Breast epithelium (tissue), 4 donors: ENCODE results near the gene SNX20. TPM values are rescaled to one million over a fixed set of nuclear protein-coding genes. Genes with fewer than 3 reads are reported as not detected.
A peak's percentile ranks its signal among the peaks of the same experiment; 100 is the strongest.

ENCODE experiments used
- DNase-seq, 2 donors: peaks; one replicate each; pipeline ENCODE4 v3.0.0-alpha.2; 2019; ENCODE audit warnings: low spot score in 2 of 2
- H3K27ac ChIP-seq, 2 donors: fragments of 200-600 bp; sonication (generic) in 1 of 2; one replicate each; pipeline ENCODE4 v1.5.1; 2016 to 2019; ENCODE audit warnings: mild to moderate bottlenecking in 1 of 2
- H3K27me3 ChIP-seq, 2 donors: fragments of 200-600 bp; sonication (generic) in 1 of 2; one replicate each; pipeline versions ENCODE4 v1.5.1 to v1.6.0; 2017 to 2019; ENCODE audit warnings: control low read depth in 1 of 2, mild to moderate bottlenecking in 1 of 2
- H3K36me3 ChIP-seq: fragments of 200-600 bp; one replicate; pipeline ENCODE4 v1.5.1; 2019
- H3K4me1 ChIP-seq, 2 donors: fragments of 200-600 bp; sonication (generic); one replicate each; pipeline ENCODE4 v1.5.1; 2016 to 2019; ENCODE audit warnings: control low read depth in 1 of 2
- H3K4me3 ChIP-seq, 3 donors: fragments of 200-600 bp; sonication (generic); 1 replicate in 2 of 3; 2 replicates in 1 of 3; pipeline ENCODE4 v1.5.1; 2016 to 2019; ENCODE audit warnings: mild to moderate bottlenecking in 3 of 3, moderate library complexity in 2 of 3
- H3K9me3 ChIP-seq, 2 donors: fragments of 200-600 bp; sonication (generic) in 1 of 2; one replicate each; pipeline ENCODE4 v1.5.1; 2016 to 2019; ENCODE audit warnings: control low read depth in 1 of 2
- CTCF ChIP-seq, 3 donors: fragments of 450-650 bp; IDR thresholded peaks; one replicate each; pipeline ENCODE4 v1.5.1; 2016 to 2017; ENCODE audit warnings: antibody characterized with exemption in 3 of 3, mild to moderate bottlenecking in 3 of 3, moderate library complexity in 3 of 3
- POLR2A ChIP-seq: fragments of 450-650 bp; IDR thresholded peaks from one replicate; pipeline ENCODE4 v1.6.1; 2016; ENCODE audit warnings: antibody characterized with exemption, mild to moderate bottlenecking, moderate library complexity
- POLR2AphosphoS5 ChIP-seq, 3 donors: sonication (generic); formaldehyde crosslinking; IDR thresholded peaks; one replicate each; pipeline ENCODE4 v1.6.1; 2017; ENCODE audit warnings: antibody characterized with exemption in 3 of 3
- intact Hi-C: fragments of 100-400 bp; cut with DNase I; formaldehyde crosslinking; loops from one replicate; pipeline ENCODE4 v1.15.1; 2023; ENCODE audit warnings: low total_unique reads
- total RNA-seq, 3 donors: library from RNA; depleted of rRNA; stranded (reverse); fragments of >200 nt; gene quantifications; one replicate each; pipeline ENCODE4 v1.1.0, GENCODE V29; 2016

The SNX20 gene
- total RNA-seq, 3 donors from 2014 or later, result 1.3 to 2.9 (median 2.7) TPM

- no peak for TF ChIP-seq POLR2AphosphoS5 (IDR thresholded peaks at IDR 0.05)
- no peak for TF ChIP-seq POLR2A
- no peak for TF ChIP-seq CTCF (IDR thresholded peaks at IDR 0.05)
- DNase-seq, result no peak
- Histone ChIP-seq H3K27ac (no peak overlapping the region), H3K27me3 (no peaks in the 10 kb centered on the region), H3K9me3 (no peaks in the 10 kb centered on the region), H3K4me1 (no peaks in the 10 kb centered on the region), H3K4me3 (no peak overlapping the region), H3K36me3 (no peaks in the 10 kb centered on the region)
- intact Hi-C loops, result no loop called here
Measured at GRCh38 chr16:50679266-50679665, 1.8 kb downstream of the SNX20 start.

DNA sequence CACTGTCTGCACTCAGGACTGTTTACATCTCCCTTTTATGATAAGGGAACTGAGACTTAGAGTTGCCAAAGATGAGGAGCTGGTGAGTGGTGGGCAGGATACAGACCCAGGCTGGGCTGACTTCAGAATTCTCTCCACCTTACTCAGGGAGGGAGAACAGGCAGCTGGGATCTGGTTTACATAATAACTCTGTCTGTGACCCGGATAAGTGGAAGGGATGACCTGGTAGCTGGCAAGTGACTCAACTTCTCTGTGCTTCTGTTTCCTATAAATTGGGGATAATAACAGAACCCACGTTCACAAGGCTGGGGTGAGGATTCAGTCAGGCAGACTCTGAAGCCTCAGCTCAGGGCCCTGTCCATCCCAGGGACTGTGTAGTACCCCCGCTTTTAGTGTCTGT lies 2.6 kb downstream of the SNX20 start:
- Histone ChIP-seq H3K9me3 (peaks cover 0 to 2% of the 10 kb centered on the region in 2 donors), H3K27me3 (no peaks in the 10 kb centered on the region), H3K4me1 (no peaks in the 10 kb centered on the region), H3K27ac (no peak overlapping the region), H3K36me3 (no peaks in the 10 kb centered on the region), H3K4me3 (no peak overlapping the region)
- TF ChIP-seq POLR2A, result no peak
- no peak for TF ChIP-seq CTCF (IDR thresholded peaks at IDR 0.05)
- TF ChIP-seq POLR2AphosphoS5 (IDR thresholded peaks at IDR 0.05), result no peak
- DNase-seq, result no peak
- intact Hi-C loops, result no loop called here

GRCh38 chr16:50677351-50677750 lies 3.8 kb downstream of the SNX20 start:
- Histone ChIP-seq H3K4me1 (no peaks in the 10 kb centered on the region), H3K27ac (no peak overlapping the region), H3K27me3 (no peaks in the 10 kb centered on the region), H3K4me3 (no peak overlapping the region), H3K36me3 (no peaks in the 10 kb centered on the region), H3K9me3 (peaks cover 0 to 13% of the 10 kb centered on the region in 2 donors)
- no peak for DNase-seq
- intact Hi-C loops, result no loop called here
- TF ChIP-seq POLR2A (no peak), CTCF (IDR thresholded peaks at IDR 0.05) (no peak), POLR2AphosphoS5 (IDR thresholded peaks at IDR 0.05) (no peak)

GRCh38 chr16:50676684-50677225 lies 4.4 kb downstream of the SNX20 start:
- TF ChIP-seq CTCF (IDR thresholded peaks at IDR 0.05) (no peak), POLR2A (no peak), POLR2AphosphoS5 (IDR thresholded peaks at IDR 0.05) (no peak)
- Histone ChIP-seq H3K4me3 (no peak overlapping the region), H3K27ac (no peak overlapping the region), H3K4me1 (no peaks in the 10 kb centered on the region), H3K9me3 (peaks cover 5 to 18% of the 10 kb centered on the region in 2 donors), H3K36me3 (no peaks in the 10 kb centered on the region), H3K27me3 (no peaks in the 10 kb centered on the region)
- DNase-seq, result no peak
- intact Hi-C loops, result no loop called here

- Histone ChIP-seq H3K36me3 (no peaks in the 10 kb centered on the region), H3K27ac (peak overlapping the region in 1 of 2 donors; percentile 23), H3K27me3 (no peaks in the 10 kb centered on the region), H3K9me3 (peaks cover 8 to 19% of the 10 kb centered on the region in 2 donors), H3K4me1 (no peaks in the 10 kb centered on the region), H3K4me3 (no peak overlapping the region)
- no peak for TF ChIP-seq POLR2AphosphoS5 (IDR thresholded peaks at IDR 0.05)
- no peak for TF ChIP-seq POLR2A
- no peak for TF ChIP-seq CTCF (IDR thresholded peaks at IDR 0.05)
- intact Hi-C loops, result no loop called here
- DNase-seq, result peak in 1 of 2 donors; percentile 38
Measured at GRCh38 chr16:50675686-50676610, 5.2 kb downstream of the SNX20 start.
